Activated CD8-positive, alpha-beta memory T cell treated with anti-CD3 and anti-CD28 coated beads, Interleukin-2, amount 50 U/mL, for 48 hours (primary cell): ENCODE data around the gene TTLL5.

ENCODE experiments used
- DNase-seq: peaks from one replicate; pipeline ENCODE4 v3.0.0-alpha.2; 2020

TTLL5 gene

GRCh38 chr14:75660630-75661498 lies at the start of gene TTLL5, which contains the start of gene ERG28:
TSS of gene TTLL5 (plus strand) at chr14:75661246. CDS start at chr14:75663150, 1,904 bp downstream.
TSS of gene ERG28 (minus strand) at chr14:75660876. CDS start at chr14:75657502, 3,374 bp downstream.
- peak; percentile 97 for DNase-seq

- DNase-seq: no peak
These were observed 48.9 kb upstream of the TTLL5 start for GRCh38 chr14:75612157-75612556.

GRCh38 chr14:75614179-75614578 lies 46.9 kb upstream of the TTLL5 start:
- no peak for DNase-seq

- no peak for DNase-seq
These were observed 45.8 kb upstream of the TTLL5 start for GRCh38 chr14:75615200-75615599.

- DNase-seq: no peak
These were observed 41.5 kb upstream of the TTLL5 start for GRCh38 chr14:75619548-75619947.

GRCh38 chr14:75625034-75625433 lies 36.0 kb upstream of the TTLL5 start:
- DNase-seq: no peak

GRCh38 chr14:75626396-75626795 lies 34.6 kb upstream of the TTLL5 start:
- DNase-seq: no peak

- no peak for DNase-seq
These were observed 34.2 kb upstream of the TTLL5 start for GRCh38 chr14:75626863-75627262.

- DNase-seq: no peak
These were observed 33.6 kb upstream of the TTLL5 start for GRCh38 chr14:75627406-75627805.

GRCh38 chr14:75628816-75629215 lies 32.2 kb upstream of the TTLL5 start:
- no peak for DNase-seq

- DNase-seq: no peak
These were observed 30.2 kb upstream of the TTLL5 start for GRCh38 chr14:75630695-75631452.

- DNase-seq: no peak
These were observed 29.6 kb upstream of the TTLL5 start for GRCh38 chr14:75631453-75631831.

- DNase-seq: no peak
These were observed 26.2 kb upstream of the TTLL5 start for GRCh38 chr14:75634848-75635247.

GRCh38 chr14:75636100-75636692 lies 24.9 kb upstream of the TTLL5 start:
- no peak for DNase-seq

- DNase-seq: no peak
These were observed 20.2 kb upstream of the TTLL5 start for GRCh38 chr14:75640876-75641275.

- no peak for DNase-seq
These were observed 17.1 kb upstream of the TTLL5 start for GRCh38 chr14:75643985-75644384.

GRCh38 chr14:75645056-75645455 lies 16.0 kb upstream of the TTLL5 start:
- no peak for DNase-seq

- DNase-seq: no peak
These were observed 14.3 kb upstream of the TTLL5 start for GRCh38 chr14:75646762-75647161.

- DNase-seq: no peak
These were observed 13.4 kb upstream of the TTLL5 start for GRCh38 chr14:75647640-75648039.

GRCh38 chr14:75648066-75648838 lies 12.8 kb upstream of the TTLL5 start:
- DNase-seq: no peak

- no peak for DNase-seq
These were observed 11.7 kb upstream of the TTLL5 start for GRCh38 chr14:75649337-75649736.

- DNase-seq: no peak
These were observed 11.3 kb upstream of the TTLL5 start for GRCh38 chr14:75649773-75650172.
